HG03575 (cell line): ENCODE measurements around the gene TEX50.
"Not testable (repeated sequence)": the region's sequence is repeated elsewhere in the genome, so short reads cannot be mapped to it uniquely, and the experiment has no call there.

ENCODE experiments used
- ATAC-seq: cut with Tn5 transposase; IDR thresholded peaks from one replicate; pipeline ENCODE4 v1.9.1; 2021; ENCODE audit not compliant: unreplicated experiment, insufficient number of reproducible peaks, low FRiP score; ENCODE audit errors: extremely low read depth

The TEX50 gene

GRCh38 chr1:173660306-173660705 is 25.2 kb downstream of the TEX50 start:
- no peak for ATAC-seq

GRCh38 chr1:173661271-173661670 is 26.1 kb downstream of the TEX50 start:
- no peak for ATAC-seq

GRCh38 chr1:173661763-173662162 is 26.6 kb downstream of the TEX50 start:
- ATAC-seq = no peak

- no peak for ATAC-seq
Measured at GRCh38 chr1:173663159-173663558, 28.0 kb downstream of the TEX50 start.

GRCh38 chr1:173666646-173667045 is 31.5 kb downstream of the TEX50 start:
- ATAC-seq = no peak

- ATAC-seq = no peak
Measured at GRCh38 chr1:173669491-173669941, 34.4 kb downstream of the TEX50 start, which contains the start of gene ANKRD45. ANKRD45 (minus strand) TSS chr1:173669851; CDS start chr1:173659418, 10,433 bp downstream.

GRCh38 chr1:173674496-173674895 is 39.4 kb downstream of the TEX50 start:
- ATAC-seq = not testable (repeated sequence)

GRCh38 chr1:173680152-173680551 is 45.0 kb downstream of the TEX50 start:
- not testable (repeated sequence) for ATAC-seq

GRCh38 chr1:173682184-173682583 is 47.0 kb downstream of the TEX50 start:
- no peak for ATAC-seq

GRCh38 chr1:173683838-173684237 is 48.7 kb downstream of the TEX50 start:
- ATAC-seq = not testable (repeated sequence)

- not testable (repeated sequence) for ATAC-seq
Measured at GRCh38 chr1:173685121-173685520, 50.0 kb downstream of the TEX50 start.
